CD8-positive, alpha-beta memory T cell (primary cell): ENCODE data around the gene MYH10. TPM values are rescaled to one million over a fixed set of nuclear protein-coding genes. Genes with fewer than 3 reads are reported as not detected.

ENCODE experiments used
- CTCF ChIA-PET: fragments of 350-600 bp; sonication (Branson Sonifier 250); formaldehyde crosslinking; loops from one replicate; lab custom pipeline; 2021; ENCODE audit warnings: antibody characterized with exemption; lab: Charles Lee
- POLR2A ChIA-PET: fragments of 350-600 bp; sonication (Branson Sonifier 250); formaldehyde crosslinking; loops from one replicate; lab custom pipeline; 2021; ENCODE audit warnings: antibody characterized with exemption; lab: Charles Lee
- DNase-seq, 5 donors: peaks; one replicate each; pipeline versions ENCODE4 v3.0.0 to v3.0.0-alpha.2; 2020 to 2022; ENCODE audit warnings: mixed read lengths in 1 of 5
- H3K27ac ChIP-seq: one replicate; pipeline ENCODE4 v1.7.0; 2013; ENCODE audit warnings: low read depth, mild to moderate bottlenecking, low read length, moderate library complexity
- H3K27me3 ChIP-seq: 2 replicates; pipeline ENCODE4 v1.7.0; 2013; ENCODE audit warnings: low read length, mild to moderate bottlenecking; ENCODE audit not compliant: insufficient read depth, poor library complexity, severe bottlenecking
- H3K36me3 ChIP-seq: 2 replicates; pipeline ENCODE4 v1.7.0; 2013; ENCODE audit warnings: mild to moderate bottlenecking, low read length, moderate library complexity; ENCODE audit not compliant: insufficient read depth
- H3K4me1 ChIP-seq: 2 replicates; pipeline ENCODE4 v1.7.0; 2013; ENCODE audit warnings: mild to moderate bottlenecking, low read length, moderate library complexity; ENCODE audit not compliant: insufficient read depth
- H3K4me3 ChIP-seq: 2 replicates; pipeline ENCODE4 v1.7.0; 2013; ENCODE audit warnings: mild to moderate bottlenecking, low read length
- H3K9me3 ChIP-seq: 2 replicates; pipeline ENCODE4 v1.7.0; 2013; ENCODE audit warnings: mild to moderate bottlenecking, low read length
- H3K27ac Mint-ChIP-seq, 8 donors: one replicate each; pipeline ENCODE4 v1.8.0; 2020 to 2021; ENCODE audit warnings: mixed read lengths in 8 of 8, mild to moderate bottlenecking in 6 of 8, inconsistent platforms in 3 of 8, moderate library complexity in 3 of 8
- H3K27me3 Mint-ChIP-seq, 2 donors: one replicate each; pipeline ENCODE4 v1.8.0; 2020 to 2021; ENCODE audit warnings: mixed read lengths in 2 of 2, mild to moderate bottlenecking in 1 of 2, moderate library complexity in 1 of 2
- H3K36me3 Mint-ChIP-seq, 3 donors: one replicate each; pipeline ENCODE4 v1.8.0; 2020 to 2021; ENCODE audit warnings: mixed read lengths in 3 of 3, inconsistent platforms in 1 of 3, mild to moderate bottlenecking in 1 of 3
- H3K4me1 Mint-ChIP-seq, 3 donors: one replicate each; pipeline ENCODE4 v1.8.0; 2020 to 2021; ENCODE audit warnings: mixed read lengths in 3 of 3, inconsistent platforms in 1 of 3, mild to moderate bottlenecking in 1 of 3
- H3K4me3 Mint-ChIP-seq, 7 donors: one replicate each; pipeline ENCODE4 v1.8.0; 2020 to 2021; ENCODE audit warnings: mixed read lengths in 7 of 7, mild to moderate bottlenecking in 6 of 7, moderate library complexity in 4 of 7, inconsistent platforms in 2 of 7
- H3K9me3 Mint-ChIP-seq, 5 donors: one replicate each; pipeline ENCODE4 v1.8.0; 2020 to 2022; ENCODE audit warnings: mixed read lengths in 5 of 5, mild to moderate bottlenecking in 3 of 5, moderate library complexity in 2 of 5, inconsistent platforms in 1 of 5
- polyA plus RNA-seq: library from polyadenylated mRNA; unstranded; fragments of 300-500 nt; fragmentation: Illumina TruSeq; gene quantifications from one replicate; pipeline ENCODE4 v1.2.3, GENCODE V29; 2021
- total RNA-seq, 2 experiments: library from RNA; stranded (reverse); gene quantifications; one replicate each; pipeline ENCODE4 v1.2.3, GENCODE V29; 2021

MYH10 gene
- total RNA-seq, result 1 to 10 TPM; 6.7 to 7.5 TPM
- 2.4 TPM for polyA plus RNA-seq

GRCh38 chr17:8630227-8630801, at the start of gene MYH10:
MYH10 (minus strand) TSS chr17:8630725; CDS start chr17:8623246, 7,479 bp downstream.
- H3K4me1 ChIP-seq, result peaks cover 3% of the 10 kb centered on the region
- Mint-ChIP-seq H3K27me3 (peaks cover 47 to 67% of the 10 kb centered on the region in 2 donors), H3K36me3 (peaks cover 0 to 3% (median 0%) of the 10 kb centered on the region in 3 donors), H3K9me3 (no peaks in the 10 kb centered on the region), H3K27ac (peak within 1 kb of the TSS in 5 of 8 donors; percentile 67 to 92 (median 90)), H3K4me1 (peaks cover 9 to 21% (median 14%) of the 10 kb centered on the region in 3 donors), H3K4me3 (peak within 1 kb of the TSS; percentile 86 to 98 (median 97))
- H3K4me3 ChIP-seq, result peak within 1 kb of the TSS; percentile 52
- peak in 1 of 5 donors; percentile 1 for DNase-seq
- H3K27me3 ChIP-seq, result peaks cover 10% of the 10 kb centered on the region
- POLR2A ChIA-PET, result no interaction called here
- peak within 1 kb of the TSS; percentile 24 for H3K27ac ChIP-seq
- CTCF ChIA-PET, result interaction anchor here (1.4 kb wide), 1 partner anchor 368 kb away, joined by 3 read pairs; no protein-coding TSS in a partner anchor
- H3K36me3 ChIP-seq, result no peaks in the 10 kb centered on the region
- H3K9me3 ChIP-seq, result no peaks in the 10 kb centered on the region

GRCh38 chr17:8679126-8679525, 48.6 kb upstream of the MYH10 start:
- no peaks in the 10 kb centered on the region for H3K4me1 Mint-ChIP-seq
- Histone ChIP-seq H3K27me3 (no peaks in the 10 kb centered on the region), H3K4me1 (no peaks in the 10 kb centered on the region), H3K9me3 (no peaks in the 10 kb centered on the region), H3K36me3 (no peaks in the 10 kb centered on the region), H3K4me3 (no peak overlapping the region), H3K27ac (no peak overlapping the region)
- H3K27ac Mint-ChIP-seq, result no peak overlapping the region
- H3K4me3 Mint-ChIP-seq, result no peak overlapping the region
- H3K27me3 Mint-ChIP-seq, result peaks cover 11 to 32% of the 10 kb centered on the region in 2 donors
- H3K36me3 Mint-ChIP-seq, result no peaks in the 10 kb centered on the region
- H3K9me3 Mint-ChIP-seq, result peaks cover 0 to 3% (median 0%) of the 10 kb centered on the region in 5 donors
- CTCF ChIA-PET, result no interaction called here
- no peak for DNase-seq
- POLR2A ChIA-PET, result interaction anchor here (0.5 kb wide), 1 partner anchor 11 kb away, joined by 4 read pairs; no protein-coding TSS in a partner anchor

GRCh38 chr17:8675306-8675705, 44.8 kb upstream of the MYH10 start:
- Mint-ChIP-seq H3K4me3 (no peak overlapping the region), H3K27me3 (peaks cover 7 to 26% of the 10 kb centered on the region in 2 donors), H3K4me1 (no peaks in the 10 kb centered on the region), H3K27ac (no peak overlapping the region), H3K9me3 (peaks cover 0 to 3% (median 0%) of the 10 kb centered on the region in 5 donors), H3K36me3 (peaks cover 0 to 2% (median 0%) of the 10 kb centered on the region in 3 donors)
- Histone ChIP-seq H3K27ac (no peak overlapping the region), H3K9me3 (no peaks in the 10 kb centered on the region), H3K27me3 (no peaks in the 10 kb centered on the region), H3K4me3 (no peak overlapping the region), H3K36me3 (no peaks in the 10 kb centered on the region), H3K4me1 (no peaks in the 10 kb centered on the region)
- no peak for DNase-seq
- CTCF ChIA-PET, result no interaction called here
- POLR2A ChIA-PET, result interaction anchor here (0.6 kb wide), 1 partner anchor 300 kb away, joined by 6 read pairs; no protein-coding TSS in a partner anchor

GRCh38 chr17:8674344-8675305, 44.1 kb upstream of the MYH10 start:
- DNase-seq, result no peak
- H3K9me3 Mint-ChIP-seq, result peaks cover 0 to 3% (median 0%) of the 10 kb centered on the region in 5 donors
- no peaks in the 10 kb centered on the region for H3K4me1 Mint-ChIP-seq
- peaks cover 7 to 23% of the 10 kb centered on the region in 2 donors for H3K27me3 Mint-ChIP-seq
- POLR2A ChIA-PET, result no interaction called here
- Histone ChIP-seq H3K4me1 (no peaks in the 10 kb centered on the region), H3K36me3 (no peaks in the 10 kb centered on the region), H3K27me3 (no peaks in the 10 kb centered on the region), H3K9me3 (no peaks in the 10 kb centered on the region), H3K27ac (no peak overlapping the region), H3K4me3 (no peak overlapping the region)
- H3K4me3 Mint-ChIP-seq, result no peak overlapping the region
- peaks cover 0 to 2% (median 0%) of the 10 kb centered on the region in 3 donors for H3K36me3 Mint-ChIP-seq
- CTCF ChIA-PET, result no interaction called here
- no peak overlapping the region for H3K27ac Mint-ChIP-seq

- Histone ChIP-seq H3K27ac (no peak overlapping the region), H3K4me3 (no peak overlapping the region), H3K36me3 (no peaks in the 10 kb centered on the region), H3K4me1 (no peaks in the 10 kb centered on the region), H3K9me3 (no peaks in the 10 kb centered on the region), H3K27me3 (no peaks in the 10 kb centered on the region)
- DNase-seq, result no peak
- ChIA-PET POLR2A (no interaction called here), CTCF (no interaction called here)
- Mint-ChIP-seq H3K4me1 (no peaks in the 10 kb centered on the region), H3K9me3 (no peaks in the 10 kb centered on the region), H3K27ac (no peak overlapping the region), H3K36me3 (peaks cover 0 to 2% (median 0%) of the 10 kb centered on the region in 3 donors), H3K27me3 (peaks cover 7 to 21% of the 10 kb centered on the region in 2 donors), H3K4me3 (no peak overlapping the region)
These were observed 43.1 kb upstream of the MYH10 start for GRCh38 chr17:8673612-8674011.

GRCh38 chr17:8672326-8672725, 41.8 kb upstream of the MYH10 start:
- Mint-ChIP-seq H3K36me3 (peaks cover 0 to 2% (median 0%) of the 10 kb centered on the region in 3 donors), H3K4me1 (no peaks in the 10 kb centered on the region)

GRCh38 chr17:8670421-8670820, 39.9 kb upstream of the MYH10 start:
- Mint-ChIP-seq H3K36me3 (peaks cover 0 to 2% (median 0%) of the 10 kb centered on the region in 3 donors), H3K4me3 (no peak overlapping the region), H3K27me3 (peaks cover 6 to 25% of the 10 kb centered on the region in 2 donors), H3K27ac (peak overlapping the region in 1 of 8 donors; percentile 18), H3K9me3 (no peaks in the 10 kb centered on the region), H3K4me1 (no peaks in the 10 kb centered on the region)
- no peak for DNase-seq
- Histone ChIP-seq H3K4me3 (no peak overlapping the region), H3K36me3 (no peaks in the 10 kb centered on the region), H3K27ac (no peak overlapping the region), H3K27me3 (no peaks in the 10 kb centered on the region), H3K9me3 (no peaks in the 10 kb centered on the region), H3K4me1 (no peaks in the 10 kb centered on the region)
- ChIA-PET CTCF (no interaction called here), POLR2A (no interaction called here)

More at GRCh38 chr17:8672326-8672725, 41.8 kb upstream of the MYH10 start:
- H3K27ac ChIP-seq, result no peak overlapping the region
- no peaks in the 10 kb centered on the region for H3K27me3 ChIP-seq
- POLR2A ChIA-PET, result interaction anchor here (0.6 kb wide), 1 partner anchor 192 kb away, joined by 4 read pairs; no protein-coding TSS in a partner anchor
- CTCF ChIA-PET, result no interaction called here
- peaks cover 8 to 26% of the 10 kb centered on the region in 2 donors for H3K27me3 Mint-ChIP-seq
- no peak for DNase-seq
- H3K4me3 ChIP-seq, result no peak overlapping the region
- H3K4me3 Mint-ChIP-seq, result no peak overlapping the region
- H3K27ac Mint-ChIP-seq, result no peak overlapping the region
- no peaks in the 10 kb centered on the region for H3K4me1 ChIP-seq
- H3K36me3 ChIP-seq, result no peaks in the 10 kb centered on the region
- H3K9me3 ChIP-seq, result no peaks in the 10 kb centered on the region
- H3K9me3 Mint-ChIP-seq, result no peaks in the 10 kb centered on the region
